ENCODE measurements around the gene ODAD3.

Gene ODAD3

DNA sequence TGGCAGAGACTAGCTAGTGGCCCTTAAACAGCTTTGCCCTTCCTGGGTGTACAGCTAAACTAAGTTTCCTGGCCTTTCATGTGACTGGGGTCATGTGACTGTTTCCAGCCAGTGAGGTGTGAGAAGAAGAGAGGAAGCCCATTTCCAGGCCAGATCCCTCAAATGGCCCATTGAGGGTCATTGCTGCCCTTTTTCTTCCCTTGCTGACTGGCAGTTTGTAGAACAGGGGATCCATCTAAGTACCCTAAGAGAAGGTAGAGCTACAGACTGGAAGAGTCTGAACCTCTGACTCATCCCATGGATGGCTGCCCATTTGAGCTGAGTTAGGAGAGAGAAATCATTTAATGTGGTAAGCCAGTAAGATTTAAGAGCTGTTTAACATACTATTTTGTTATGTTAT lies 57.7 kb downstream of the ODAD3 start:
- DNase-seq (ENCODE audit: low spot score): peak; percentile 79
- FAIRE-seq: peak; percentile 80

DNA sequence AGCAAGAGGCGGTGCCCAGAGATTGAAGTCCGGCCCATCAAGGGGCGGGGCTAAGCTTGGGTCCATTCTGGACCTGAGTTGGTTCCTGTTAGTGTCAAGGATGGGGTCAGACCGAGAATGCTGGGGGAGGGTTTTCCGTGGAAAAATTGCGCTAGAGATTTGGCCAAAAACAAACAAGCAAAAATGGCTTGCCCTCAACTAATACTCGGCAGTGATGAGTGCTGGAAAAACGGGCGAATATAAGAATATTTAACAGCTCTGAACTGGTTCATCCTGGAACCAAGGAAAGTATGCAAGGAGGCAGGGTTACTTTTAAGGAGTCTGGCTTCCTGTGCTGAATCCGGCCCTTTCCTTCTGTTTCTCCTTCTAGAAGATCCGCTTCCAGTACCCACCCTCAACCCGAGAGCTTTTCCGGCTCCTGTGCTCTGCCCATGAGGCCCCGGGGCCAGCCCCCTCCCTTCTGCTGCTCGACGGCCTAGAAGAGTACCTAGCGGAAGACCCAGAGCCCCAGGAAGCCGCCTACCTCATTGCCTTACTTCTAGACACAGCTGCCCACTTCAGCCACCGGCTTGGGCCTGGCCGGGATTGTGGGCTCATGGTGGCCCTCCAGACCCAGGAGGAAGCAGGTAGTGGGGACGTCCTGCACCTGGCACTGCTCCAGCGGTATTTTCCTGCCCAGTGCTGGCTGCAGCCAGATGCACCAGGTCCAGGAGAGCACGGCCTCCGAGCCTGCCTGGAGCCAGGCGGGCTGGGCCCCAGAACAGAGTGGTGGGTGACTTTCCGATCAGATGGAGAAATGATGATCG lies 59.6 kb downstream of the ODAD3 start:
- DNase-seq (ENCODE audit: low spot score) (no peak), FAIRE-seq (no peak)

DNA sequence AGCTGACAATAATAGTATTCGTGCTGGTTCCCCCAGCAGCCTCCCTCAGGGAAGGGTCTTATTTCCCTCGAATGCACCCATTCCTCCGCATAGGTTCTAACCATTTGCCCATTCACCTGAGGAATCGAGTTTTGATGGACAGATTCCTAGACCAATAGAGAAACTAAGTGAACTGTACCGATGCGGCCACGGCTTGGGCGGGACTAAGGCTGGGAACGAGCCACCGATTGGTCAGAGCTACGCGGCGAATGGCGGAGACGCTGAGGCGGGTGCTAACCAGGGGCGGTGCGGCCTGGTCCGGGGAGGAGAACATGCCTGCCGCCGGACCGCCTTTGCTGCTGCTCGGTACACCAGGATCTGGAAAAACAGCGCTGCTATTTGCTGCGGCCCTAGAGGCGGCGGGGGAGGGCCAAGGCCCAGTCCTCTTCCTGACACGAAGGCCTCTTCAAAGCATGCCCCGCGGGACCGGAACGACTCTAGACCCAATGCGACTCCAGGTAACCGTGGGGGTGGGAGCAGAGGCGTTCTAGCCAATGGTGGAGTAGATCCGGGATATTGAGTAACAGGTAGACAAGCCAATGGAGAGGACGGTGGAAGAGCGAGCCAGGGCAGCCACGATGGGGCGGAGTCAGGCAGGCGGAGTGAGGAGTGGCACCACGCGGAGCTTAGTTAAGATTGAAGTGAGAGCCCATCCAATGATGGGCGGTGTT lies 60.3 kb downstream of the ODAD3 start, which contains the start of gene SWSAP1:
Gene SWSAP1, plus strand, starts transcription at position 234 of the 710 bp plus-strand sequence. Its CDS starts 15 bp downstream, at position 249.
- FAIRE-seq: peak; percentile 95
- peak; percentile 99 for DNase-seq (ENCODE audit: low spot score)

DNA sequence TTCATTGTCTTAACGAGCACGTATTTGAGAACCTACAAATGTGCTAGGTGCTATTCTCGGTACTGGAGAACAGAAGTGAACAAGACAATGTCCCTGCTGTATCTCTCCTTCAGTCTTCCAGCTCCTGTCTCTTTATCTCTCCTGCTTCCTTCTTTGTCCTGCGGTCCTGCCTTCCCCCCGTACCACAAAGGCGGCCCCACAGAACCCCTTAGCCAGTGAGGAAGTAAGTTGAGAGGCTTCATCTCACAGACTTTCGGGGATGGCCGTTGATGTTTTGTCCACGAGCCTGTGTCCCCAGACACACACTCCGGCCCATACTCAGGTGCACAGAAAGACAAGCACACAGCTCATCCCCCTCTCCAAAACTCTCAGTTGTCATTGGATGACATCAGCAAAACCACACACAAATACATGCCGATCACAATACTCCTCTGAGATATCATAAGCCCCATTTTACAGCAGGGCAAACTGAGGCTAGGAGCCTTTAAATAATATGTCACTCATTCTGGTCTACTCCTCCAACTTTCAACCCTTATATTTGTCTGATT lies 61.0 kb downstream of the ODAD3 start:
- FAIRE-seq (no peak), DNase-seq (ENCODE audit: low spot score) (no peak)

DNA sequence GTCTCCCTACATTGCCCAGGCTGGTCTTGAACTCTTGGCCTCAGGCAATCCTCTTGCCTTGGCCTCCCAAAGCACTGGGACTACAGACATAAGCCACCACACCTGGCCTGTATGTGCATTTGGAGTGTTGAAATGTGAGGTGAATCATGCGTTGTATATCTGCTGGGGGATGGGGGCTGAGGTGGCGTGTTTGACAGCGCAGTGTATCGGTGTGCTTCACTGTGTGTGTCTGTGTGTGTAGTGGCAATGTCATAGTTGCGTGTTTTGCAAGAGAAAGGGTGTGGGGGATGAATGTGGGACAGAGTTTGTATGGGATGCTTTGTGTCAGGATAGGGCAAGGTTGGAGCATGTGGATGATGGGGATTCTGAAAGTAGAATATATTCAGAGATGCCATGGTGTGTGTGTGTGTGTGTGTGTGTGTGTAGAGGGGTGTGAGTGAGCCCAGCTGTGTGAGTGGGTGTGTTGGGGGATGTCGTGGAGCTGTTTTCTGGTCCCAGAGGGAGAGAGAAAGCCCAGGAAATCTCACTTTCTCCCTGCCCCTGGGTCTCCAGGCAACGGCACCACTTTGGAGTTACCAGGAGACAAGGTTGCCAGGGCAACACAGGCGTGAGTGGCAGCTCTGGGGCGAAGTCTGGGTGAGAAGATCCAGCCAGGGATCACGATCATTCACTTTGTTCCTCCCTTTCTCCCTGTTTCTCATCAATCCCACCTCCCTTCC lies 61.6 kb downstream of the ODAD3 start:
- DNase-seq (ENCODE audit: low spot score) (no peak), FAIRE-seq (no peak)

DNA sequence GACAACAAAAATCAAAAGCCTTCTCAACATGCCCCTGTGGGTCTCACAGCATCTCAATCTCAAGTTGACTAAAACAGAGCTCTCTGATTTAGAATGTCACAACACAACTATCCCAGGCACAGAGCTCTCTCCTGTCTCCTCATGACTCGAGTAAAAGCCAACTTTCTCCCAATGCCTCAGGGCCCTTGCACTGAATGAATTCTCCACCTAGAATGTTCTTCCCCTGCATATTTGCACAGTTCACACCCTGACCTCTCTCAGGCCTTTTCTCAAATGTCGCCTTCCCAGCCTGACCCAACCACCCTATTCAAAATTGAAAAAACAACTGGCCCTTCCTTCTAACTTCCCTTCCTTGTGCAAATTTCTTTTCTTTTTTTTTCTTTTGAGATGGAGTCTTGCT lies 64.2 kb downstream of the ODAD3 start:
- DNase-seq (ENCODE audit: low spot score) (no peak), FAIRE-seq (no peak)
